GM06990 (cell line): Measurements from ENCODE around the gene ZNF516.

ENCODE experiments used
- DNase-seq: peaks from one replicate; pipeline ENCODE4 v3.0.0-alpha.2; 2011; ENCODE audit not compliant: insufficient read length; ENCODE audit errors: extremely low read depth
- H3K27me3 ChIP-seq: replicated peaks from 2 replicates; pipeline ENCODE4 v1.6.0; 2011; ENCODE audit warnings: low read length; ENCODE audit not compliant: control insufficient read depth, insufficient read depth
- H3K36me3 ChIP-seq: 2 replicates; pipeline ENCODE4 v1.5.1; 2011; ENCODE audit warnings: low read length; ENCODE audit not compliant: control insufficient read depth, insufficient read depth
- H3K4me3 ChIP-seq: replicated peaks from 2 replicates; pipeline ENCODE4 v1.5.1; 2011; ENCODE audit warnings: low read depth, mild to moderate bottlenecking, control low read depth, low read length
- CTCF ChIP-seq: IDR thresholded peaks from 2 replicates; pipeline ENCODE4 v1.5.1; 2011; ENCODE audit warnings: low read length, control low read depth, mild to moderate bottlenecking, inconsistent platforms; ENCODE audit not compliant: insufficient read depth, poor library complexity, severe bottlenecking

The ZNF516 gene

DNA sequence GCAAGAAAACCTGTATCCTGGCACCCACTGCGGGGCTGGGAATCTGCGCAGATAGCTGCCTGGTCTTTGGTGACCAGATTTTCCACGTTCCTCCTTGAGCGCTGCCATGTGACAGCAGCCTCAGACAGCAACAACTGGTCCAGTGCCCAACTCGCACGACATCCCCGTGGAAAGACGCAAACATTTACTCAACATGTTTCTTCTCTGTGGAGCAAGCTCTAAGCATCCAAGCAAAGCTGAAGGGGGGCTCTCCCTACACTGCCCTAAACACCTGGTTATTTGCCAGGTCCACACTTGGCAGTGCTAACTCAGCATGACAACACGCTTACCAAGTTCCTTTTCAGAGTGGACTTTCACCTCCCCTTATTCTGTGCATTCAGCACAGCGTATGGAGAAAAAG is 11.3 kb downstream of the ZNF516 start:
- H3K4me3 ChIP-seq: no peak overlapping the region
- no peak for DNase-seq
- no peak for TF ChIP-seq CTCF

DNA sequence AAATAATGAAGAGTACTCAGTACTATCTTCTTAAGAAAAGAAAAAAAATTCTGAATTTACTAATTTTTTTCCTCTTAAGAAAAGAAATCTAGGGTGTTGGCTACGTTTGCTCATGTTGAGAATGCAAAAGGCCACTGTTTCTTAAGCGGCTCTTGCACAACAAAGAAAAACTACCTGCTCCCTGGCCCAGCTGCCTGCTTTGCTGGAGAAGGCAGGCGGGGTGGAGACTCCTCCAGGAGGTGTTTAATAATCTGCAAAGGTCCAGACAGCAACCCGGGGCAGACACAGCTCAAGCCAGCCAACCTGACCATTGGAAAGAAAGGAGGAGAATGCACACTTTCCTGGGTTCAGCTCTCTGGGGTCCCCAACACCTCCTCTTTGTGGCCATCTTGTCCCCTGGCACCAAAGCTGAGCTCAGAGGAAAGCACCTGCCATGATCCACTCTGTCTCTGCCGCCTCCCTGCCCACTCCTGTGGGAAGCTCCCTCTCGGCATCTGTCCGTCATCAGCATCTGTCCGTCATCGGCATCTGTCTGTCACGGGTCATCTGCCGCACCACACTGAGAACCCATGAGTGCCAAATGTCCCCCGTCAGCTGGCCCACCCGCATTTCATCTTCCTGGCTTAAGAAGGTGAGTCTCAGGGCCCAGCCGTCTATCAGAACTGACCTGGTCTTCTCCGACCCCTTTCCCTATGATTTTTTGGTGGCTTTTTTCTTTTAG is 11.9 kb downstream of the ZNF516 start:
- Histone ChIP-seq H3K36me3 (no peaks in the 10 kb centered on the region; the same call in 1 of the 2 replicates), H3K27me3 (no peaks in the 10 kb centered on the region), H3K4me3 (no peak overlapping the region)
- no peak for DNase-seq
- TF ChIP-seq CTCF: no peak

More for the DNA sequence above, 11.3 kb downstream of the ZNF516 start:
- no peaks in the 10 kb centered on the region; the same call in 1 of the 2 replicates for H3K36me3 ChIP-seq
- H3K27me3 ChIP-seq: no peaks in the 10 kb centered on the region

DNA sequence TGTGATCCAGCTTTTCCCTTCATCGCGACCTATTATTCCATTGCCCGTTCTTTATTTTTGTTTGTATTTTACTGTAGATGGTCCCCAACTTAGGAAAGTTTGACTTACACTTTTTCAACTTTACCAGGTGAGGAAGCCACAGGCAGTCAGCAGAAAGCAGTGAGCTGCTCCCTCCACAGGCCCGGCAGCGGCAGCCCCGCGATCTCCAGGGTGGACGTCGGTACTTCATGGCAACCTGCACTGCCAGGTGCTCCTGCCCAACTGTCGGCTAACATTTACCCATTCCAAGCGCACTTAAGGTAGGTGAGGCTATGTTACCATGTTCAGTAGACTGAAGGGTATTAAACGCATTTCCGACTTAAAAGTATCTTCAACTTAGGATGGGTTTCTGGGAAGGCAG is 12.8 kb downstream of the ZNF516 start:
- no peak for DNase-seq
- Histone ChIP-seq H3K36me3 (no peaks in the 10 kb centered on the region; the same call in 1 of the 2 replicates), H3K4me3 (no peak overlapping the region), H3K27me3 (no peaks in the 10 kb centered on the region)
- TF ChIP-seq CTCF: no peak

- no peaks in the 10 kb centered on the region; the same call in 1 of the 2 replicates for H3K36me3 ChIP-seq
- no peak for DNase-seq
- no peaks in the 10 kb centered on the region for H3K27me3 ChIP-seq
- no peak overlapping the region for H3K4me3 ChIP-seq
- peak; percentile 40 for TF ChIP-seq CTCF
These were observed 14.1 kb downstream of the ZNF516 start for GRCh38 chr18:76480913-76481312.

DNA sequence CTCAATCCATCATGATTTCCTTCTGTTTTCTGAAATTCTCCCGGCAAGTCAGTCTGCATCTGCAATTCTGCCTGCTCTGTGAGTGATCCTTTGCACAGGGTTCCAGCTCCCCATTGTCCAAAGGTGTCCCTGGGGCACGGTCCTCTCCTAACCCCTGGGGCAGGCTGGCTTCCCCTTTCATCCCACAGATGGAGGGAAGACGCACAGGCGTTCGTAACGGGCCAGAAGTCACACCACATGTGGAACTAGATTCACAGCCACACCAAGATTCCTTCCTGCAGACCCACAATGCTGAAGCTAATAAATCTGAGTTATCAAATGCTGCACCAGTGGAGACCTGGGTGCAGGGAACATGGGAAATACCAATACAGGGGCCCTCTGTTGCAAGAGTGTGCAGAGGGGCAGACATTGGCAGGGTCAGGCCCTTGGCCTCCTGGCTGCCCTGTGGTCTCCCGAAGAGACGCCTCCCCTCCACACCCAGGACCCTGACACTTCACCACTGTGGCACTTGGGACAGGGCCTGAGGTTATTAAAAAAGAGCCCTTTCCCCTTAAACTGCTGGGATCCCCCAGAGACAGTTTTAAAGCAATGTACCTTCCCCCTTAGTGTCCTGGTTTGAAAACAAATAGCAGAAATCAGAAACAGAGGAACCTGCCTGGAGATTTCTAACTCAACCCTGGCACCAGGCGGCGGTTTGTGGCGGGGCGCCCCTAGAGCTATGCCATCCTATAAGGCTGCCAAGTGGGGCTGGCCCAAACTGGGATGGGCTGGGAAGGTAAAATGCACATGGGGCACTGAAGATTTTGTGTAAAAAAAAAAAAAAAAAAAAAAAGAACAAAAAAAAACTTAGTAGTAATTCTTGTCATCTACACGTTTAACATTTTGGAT is 15.4 kb downstream of the ZNF516 start:
- H3K27me3 ChIP-seq: no peaks in the 10 kb centered on the region
- no peak for DNase-seq
- TF ChIP-seq CTCF: no peak
- H3K36me3 ChIP-seq: no peaks in the 10 kb centered on the region; the same call in 1 of the 2 replicates
- H3K4me3 ChIP-seq: no peak overlapping the region
